Endothelial cell of hepatic sinusoid (primary cell): ENCODE results near the gene TRAPPC2L.

ENCODE experiments used
- in situ Hi-C: cut with HindIII; loops from 2 replicates; pipeline ENCODE4 v1.10.0; 2017; ENCODE audit warnings: low sequenced_read_pairs

TRAPPC2L gene

DNA sequence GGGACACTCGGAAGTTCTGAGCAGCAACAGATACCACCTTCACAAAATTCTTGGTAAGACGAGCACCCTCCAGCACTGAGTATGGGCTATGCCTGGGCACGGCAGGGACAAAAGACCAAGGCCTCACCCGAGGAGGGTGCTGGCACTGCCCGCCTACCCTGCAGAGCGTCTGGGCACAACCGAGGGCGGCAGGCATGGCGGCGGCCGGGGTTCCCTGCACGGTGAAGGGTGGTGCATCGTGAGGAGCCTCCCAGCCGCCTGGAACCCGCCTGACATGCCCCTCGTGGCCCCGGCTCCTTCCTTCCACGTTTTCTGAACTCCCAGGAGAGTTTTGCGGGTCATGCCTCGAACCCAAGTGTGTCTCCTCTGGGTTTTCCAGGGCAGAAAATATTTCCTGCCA is 19.1 kb upstream of the TRAPPC2L start:
- in situ Hi-C loops: no loop called here

DNA sequence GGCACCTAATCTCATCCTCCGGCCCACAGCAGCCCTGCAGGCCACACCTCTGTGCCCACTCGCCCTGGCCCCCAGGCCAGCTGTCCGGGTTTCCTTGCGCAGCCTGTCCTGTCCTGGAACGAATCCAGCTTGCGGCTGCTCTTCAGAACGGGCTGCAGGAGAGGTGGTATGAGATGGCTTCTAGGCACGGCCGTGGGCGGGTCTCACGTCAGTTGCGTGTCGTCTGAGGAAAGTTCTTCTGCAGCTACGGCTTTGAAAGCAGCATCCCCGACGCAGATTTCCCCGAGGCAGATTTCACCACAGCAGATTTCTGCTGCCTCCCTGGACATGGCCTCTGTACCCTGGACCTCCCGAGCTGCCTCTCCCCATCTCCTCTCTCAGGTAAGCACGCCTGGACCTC is 18.4 kb upstream of the TRAPPC2L start:
- in situ Hi-C loops: no loop called here

DNA sequence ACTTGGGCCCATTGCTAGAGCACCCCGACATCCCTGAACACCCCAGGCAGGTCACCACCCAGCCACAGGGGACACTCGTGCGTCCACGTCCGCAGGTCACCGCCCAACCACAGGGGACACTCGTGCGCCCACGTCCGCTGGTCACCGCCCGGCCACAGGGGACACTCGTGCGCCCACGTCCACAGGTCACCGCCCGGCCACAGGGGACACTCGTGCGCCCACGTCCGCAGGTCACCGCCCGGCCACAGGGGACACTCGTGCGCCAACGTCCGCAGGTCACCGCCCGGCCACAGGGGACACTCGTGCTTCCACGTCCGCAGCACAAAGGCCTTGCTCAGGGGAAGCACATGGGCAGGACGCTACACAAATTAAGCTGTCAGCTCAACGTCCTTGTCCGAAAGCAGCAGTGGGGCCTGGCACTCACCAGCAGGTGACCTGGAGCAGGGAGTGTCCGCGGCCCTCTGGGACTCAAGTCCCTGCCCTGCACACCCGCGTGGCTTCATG is 17.8 kb upstream of the TRAPPC2L start:
- in situ Hi-C loops: no loop called here

DNA sequence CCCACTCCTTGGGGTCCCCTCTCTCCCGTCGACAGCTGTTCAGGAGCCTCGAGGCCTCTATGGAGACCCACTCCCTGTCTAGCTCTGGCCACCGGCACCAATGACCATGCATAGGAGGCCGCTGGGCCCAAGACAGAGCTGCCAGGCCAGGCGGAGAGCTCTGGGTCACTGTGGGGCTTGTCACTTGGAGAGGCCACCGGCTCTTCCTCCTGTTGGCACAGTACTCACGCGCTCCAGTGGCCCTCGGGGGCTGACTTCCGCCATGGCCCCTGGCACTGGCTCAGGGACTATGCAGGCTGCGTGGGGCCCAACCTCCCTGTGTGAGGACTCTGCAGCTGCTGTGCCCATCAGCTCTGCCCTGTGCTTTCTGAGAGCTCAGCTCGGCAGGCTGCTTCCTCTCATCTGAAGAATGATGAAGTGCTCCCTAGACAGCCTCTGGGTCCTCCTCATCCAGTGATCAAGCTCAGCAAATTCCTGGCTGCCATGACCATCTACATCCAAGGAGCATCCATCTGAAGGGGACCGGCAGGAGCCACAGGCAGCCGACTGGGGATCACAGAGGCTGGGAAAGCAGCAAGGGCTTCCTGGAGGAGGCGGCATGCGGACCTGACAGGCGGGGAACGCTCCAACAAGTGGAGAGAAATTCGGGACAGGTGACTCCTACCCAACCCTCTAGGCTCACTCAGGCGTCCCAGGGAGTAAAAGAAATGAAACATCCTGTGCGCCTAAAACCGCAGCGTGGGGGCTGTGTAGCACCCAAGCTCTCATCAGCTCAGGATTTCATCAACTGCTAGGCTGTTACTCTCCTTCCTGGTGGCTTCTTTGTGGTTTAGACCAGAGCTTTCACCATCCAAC is 17.0 kb upstream of the TRAPPC2L start:
- in situ Hi-C loops: no loop called here

DNA sequence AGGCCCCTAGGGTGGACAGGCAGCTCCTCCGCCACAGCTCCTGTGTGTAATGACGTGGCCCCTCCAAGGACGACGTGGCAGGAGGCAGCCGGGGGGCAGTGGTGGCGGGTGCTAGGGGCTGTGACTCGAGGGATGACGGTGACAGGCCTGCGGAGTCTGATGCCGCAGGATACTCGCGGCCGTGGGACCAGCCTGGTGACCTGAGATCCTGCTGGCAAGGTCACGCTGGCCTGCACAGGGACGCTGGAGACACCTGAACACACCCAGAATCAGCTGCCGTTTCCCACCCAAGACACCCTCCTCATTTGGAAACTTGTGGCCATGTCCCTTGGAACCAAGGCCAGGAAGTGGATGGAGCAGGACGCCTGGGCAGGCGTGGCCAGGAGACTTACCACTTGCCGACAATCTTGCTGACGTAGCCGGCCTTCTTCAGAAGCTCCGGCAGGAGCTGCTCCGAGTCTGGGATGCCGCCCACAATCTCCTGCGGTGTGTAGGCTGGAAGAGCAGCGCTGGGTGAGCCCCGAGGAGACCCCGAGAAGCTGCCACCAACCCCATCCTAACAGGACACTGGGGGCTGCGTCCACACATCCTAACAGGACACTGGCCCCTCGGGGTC is 16.2 kb upstream of the TRAPPC2L start:
- in situ Hi-C loops: no loop called here

DNA sequence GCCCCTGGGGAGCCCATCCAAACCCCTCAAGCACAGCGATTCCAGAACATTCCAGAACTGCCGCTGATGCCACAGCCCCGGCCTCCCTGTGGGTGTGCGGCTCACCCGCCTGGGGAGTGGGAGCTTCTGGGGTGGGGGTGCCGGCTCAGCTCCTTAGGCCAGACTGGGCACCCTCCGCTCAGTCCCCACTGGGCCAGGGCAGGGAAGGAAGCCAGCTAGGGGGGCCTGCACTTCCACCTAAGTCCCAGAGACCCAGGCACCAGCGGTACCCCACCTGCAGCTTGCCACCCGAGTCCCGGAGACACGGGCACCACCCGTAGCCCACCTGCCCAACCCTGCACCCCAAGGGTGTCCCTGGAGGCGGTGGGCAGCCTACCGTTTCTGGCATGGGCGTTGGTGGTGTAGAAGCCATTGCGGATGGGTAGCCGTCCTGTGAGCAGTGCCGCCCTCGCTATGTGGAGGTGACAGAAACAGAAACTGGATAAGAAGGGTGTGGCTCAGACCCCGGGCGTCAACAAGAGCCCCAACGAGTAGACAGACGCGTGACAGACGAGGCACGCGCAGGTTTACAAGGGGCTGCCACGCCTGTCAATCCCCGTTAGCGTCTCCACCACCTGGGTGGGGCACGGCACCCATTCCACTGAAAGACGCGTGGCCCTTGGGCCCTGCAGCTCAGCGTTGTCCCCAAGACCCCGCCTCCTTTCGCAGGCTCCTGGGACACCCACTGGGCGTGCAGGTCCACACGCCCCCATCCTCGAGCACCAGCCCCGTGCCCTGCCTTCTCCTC is 15.2 kb upstream of the TRAPPC2L start:
- in situ Hi-C loops: no loop called here

DNA sequence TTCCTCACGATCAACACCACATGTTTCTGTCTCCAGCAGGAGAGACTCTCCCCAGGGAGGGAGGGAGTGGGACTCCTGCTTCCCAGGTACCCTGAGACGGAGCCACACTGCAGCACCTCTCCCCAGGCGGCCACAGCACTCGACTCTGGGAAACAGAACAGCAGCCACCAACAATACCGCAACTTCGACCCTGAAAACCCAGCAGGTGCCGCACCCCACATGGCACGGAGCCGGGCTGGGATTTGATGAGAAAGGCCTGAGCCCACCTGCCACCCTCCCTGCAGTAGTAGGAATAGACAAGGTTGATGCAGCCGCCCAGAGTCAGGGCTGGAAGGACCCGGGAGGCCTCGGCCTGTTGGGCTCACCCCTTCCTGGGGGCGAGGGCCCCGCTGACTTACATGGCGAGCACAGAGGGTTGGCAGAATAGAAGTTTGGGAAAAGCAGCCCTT is 14.6 kb upstream of the TRAPPC2L start:
- in situ Hi-C loops: no loop called here

DNA sequence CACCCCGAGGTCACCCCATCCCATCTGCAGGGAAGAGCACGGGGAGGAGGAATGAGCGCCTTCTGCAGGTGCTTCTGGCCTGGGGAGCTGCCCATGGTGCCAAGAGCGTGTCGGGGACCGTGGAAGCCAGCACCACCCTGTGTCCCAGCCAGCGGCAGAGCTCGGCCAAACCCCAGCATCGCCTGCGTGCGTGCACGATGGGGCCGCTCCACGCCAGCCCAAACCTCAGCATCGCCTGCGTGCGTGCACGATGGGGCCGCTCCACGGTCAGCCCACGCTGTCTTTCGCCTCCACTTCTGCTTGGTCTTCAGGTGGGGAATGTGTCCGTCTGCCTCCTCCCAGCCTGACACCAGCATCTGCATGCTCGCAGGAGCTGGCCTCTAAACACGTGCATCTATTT is 14.1 kb upstream of the TRAPPC2L start:
- in situ Hi-C loops: no loop called here

DNA sequence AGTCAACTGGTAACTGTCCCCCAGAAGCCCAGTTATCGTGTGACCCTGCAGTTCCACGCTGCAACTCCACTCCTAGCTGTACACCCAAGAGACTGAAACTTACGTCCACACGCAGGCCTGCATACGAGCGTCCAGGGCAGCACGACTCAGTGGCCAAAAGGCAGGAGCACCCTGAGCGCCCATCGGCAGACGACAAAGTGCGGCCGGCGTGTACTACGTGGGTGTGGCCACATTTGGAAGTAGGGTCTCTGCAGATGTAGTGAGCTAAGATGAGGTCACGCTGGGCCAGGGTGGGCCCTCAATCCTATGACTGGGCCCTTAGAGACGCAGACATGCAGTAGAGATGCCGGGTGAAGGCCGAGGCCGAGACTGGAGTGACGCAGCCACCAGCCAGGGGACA is 13.7 kb upstream of the TRAPPC2L start:
- in situ Hi-C loops: no loop called here

DNA sequence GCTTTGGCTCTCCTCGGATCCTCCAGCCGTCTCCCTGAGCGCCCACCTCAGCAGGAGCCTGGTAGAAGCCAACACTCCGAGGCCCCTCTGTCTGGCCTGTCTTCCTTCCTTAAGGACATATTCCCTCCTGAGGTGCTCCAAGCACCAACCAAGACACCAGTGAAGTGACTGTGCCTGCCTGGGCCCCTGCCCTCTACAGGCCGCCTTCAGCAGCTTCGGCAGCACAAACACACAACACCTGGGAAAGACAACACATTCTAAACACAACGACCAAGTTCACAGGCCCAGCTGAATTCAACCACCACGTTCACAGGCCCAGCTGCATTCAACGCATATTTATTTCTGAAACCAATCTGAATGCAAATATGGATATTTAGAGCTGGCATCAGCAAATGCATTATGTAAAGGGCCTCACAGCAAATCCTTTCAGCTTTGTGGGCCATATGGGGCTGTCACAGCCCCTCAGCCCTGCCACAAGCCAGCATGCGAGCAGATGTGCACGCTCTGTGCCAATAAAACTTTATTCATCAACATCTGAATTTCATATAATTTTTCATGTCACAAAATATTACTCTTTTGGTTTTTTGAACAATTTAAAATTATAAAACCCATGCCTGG is 12.4 kb upstream of the TRAPPC2L start:
- in situ Hi-C loops: no loop called here

DNA sequence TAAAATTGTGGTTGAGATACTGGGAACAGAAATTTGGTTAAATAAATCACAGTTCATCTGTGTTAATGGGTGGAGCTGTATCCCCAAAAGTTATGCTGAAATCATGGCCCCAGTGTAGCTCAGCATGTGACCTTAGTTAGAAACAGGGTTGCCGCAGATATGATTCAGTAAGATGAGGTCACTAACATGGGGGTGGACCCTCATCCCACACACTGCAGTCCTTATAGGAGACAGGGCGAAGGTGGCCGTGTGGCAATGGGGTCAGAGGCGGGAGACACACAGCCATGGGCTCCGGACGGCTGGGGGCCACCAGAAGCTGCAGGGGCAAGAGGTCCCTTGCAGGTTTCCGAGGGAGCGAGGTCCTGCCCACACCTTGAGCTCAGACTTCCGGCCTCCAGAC is 10.8 kb upstream of the TRAPPC2L start:
- in situ Hi-C loops: no loop called here

DNA sequence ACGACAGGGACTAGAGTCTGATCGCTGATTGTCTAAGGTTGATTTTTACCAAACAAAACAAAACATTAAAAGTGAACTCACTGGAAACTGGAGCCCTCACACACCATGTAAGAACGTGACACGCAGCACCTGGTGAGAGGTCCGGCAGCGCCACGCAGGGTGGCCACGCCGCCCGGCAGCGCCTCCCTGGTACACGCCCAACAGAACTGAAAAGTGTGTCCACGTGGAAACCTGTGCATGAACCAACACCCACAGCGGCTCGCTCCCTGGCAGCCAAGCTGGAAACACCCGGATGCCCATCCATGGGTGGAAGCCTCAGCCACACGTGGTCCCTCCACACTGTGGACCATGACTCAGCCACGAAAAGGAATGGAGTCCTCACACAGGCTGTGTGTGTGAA is 9.3 kb upstream of the TRAPPC2L start:
- in situ Hi-C loops: no loop called here

DNA sequence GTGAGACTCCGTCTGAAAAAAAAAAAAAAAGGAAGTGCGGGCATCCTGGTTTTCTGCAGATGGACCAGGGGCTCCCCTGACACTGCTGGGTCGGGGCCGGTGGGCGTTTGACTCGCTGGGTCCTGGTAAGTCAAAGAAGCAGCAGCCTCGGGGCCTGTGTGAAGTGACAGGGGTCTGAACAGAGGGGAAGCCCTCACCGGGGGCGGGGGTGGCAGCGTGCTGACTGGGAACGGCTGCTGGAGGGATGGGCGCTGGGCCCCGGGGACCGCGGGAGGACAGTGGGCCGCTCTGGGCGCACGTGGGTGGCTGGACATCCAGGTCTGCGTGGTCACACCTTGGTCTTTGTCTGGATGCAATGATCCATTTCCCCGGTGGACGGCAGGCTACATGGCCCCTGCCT is 8.4 kb upstream of the TRAPPC2L start:
- in situ Hi-C loops: no loop called here

DNA sequence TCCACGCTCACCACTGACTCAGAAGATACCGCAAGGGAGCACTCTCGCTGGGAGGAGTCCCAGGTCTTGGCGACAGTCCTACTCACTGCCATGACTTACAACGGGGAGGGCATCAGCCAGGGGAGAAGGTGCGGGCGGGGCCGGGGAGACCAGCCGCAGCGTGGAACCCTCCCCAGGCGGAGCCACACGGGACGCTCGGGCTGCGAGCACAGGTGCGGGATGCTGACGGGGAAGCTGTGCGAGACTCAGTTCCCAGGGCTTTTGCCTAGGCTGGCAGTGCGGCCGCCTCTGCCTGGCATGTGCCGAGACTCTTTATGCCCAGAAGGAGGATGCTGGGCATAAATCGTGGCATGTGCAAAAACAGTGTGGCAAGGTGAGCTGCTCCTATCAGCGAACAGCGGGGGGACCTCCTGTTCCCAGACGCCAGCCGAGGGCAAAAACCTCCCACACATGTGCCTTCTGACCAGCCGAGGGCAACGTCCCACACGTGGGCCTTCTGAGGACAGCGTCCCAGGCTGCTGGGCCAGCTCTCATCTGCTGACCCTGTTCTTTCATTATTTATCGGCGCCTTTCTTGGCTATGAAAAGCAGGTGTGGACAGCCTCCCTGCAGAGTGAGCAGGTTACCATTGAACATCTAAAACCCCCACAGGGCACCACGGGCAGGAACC is 6.3 kb upstream of the TRAPPC2L start:
- in situ Hi-C loops: loop anchor here (25.0 kb wide), 1 partner anchor 88 kb away; no protein-coding TSS in a partner anchor

DNA sequence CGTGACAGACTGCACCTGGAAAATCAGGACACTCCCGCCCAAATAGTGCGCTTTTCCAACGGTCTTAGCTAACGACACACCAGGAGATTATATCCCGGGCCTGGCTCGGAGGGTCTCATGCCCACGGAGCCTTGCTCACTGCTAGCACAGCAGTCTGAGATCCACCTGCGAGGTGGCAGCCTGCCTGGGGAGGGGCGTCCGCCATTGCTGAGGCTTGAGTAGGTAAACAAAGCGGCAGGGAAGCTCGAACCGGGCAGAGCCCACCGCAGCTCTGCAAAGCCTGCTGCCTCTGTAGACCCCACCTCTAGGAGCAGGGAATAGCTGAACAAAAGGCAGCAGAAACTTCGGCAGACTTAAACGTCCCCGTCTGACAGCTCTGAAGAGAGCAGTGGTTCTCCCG is 5.3 kb upstream of the TRAPPC2L start:
- in situ Hi-C loops: loop anchor here (25.0 kb wide), 1 partner anchor 89 kb away; no protein-coding TSS in a partner anchor

DNA sequence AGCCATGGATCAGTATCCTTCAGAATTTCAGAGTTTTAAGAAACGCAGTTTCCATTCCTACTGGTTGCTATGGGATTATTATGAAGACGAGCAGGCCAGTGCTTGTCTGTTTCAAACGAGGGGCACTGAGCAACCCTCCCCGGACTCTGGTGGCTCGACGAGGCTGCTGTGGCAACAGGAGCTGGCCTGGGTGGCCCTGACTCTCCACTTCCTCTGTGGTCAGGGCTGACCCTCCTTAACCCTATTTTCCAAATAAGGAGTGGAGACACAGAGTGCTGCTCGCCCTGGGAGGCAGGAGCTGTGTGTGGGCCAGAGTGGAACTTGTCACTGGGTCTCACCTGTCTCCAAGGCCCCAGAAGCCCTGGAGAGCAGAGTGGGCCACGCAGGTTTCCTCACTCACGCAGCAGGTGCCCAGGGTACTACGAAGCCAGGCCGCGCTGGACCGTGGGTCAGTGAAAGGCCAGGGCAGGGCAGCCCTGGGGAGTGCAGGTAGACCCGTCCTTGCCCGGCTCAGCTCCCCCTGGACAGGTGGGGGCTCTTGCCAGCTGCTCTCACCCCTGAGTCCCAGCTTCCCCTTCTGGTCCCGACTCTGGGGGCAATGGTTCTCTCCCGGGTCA is 3.5 kb upstream of the TRAPPC2L start:
- in situ Hi-C loops: loop anchor here (25.0 kb wide), 1 partner anchor 91 kb away; no protein-coding TSS in a partner anchor

DNA sequence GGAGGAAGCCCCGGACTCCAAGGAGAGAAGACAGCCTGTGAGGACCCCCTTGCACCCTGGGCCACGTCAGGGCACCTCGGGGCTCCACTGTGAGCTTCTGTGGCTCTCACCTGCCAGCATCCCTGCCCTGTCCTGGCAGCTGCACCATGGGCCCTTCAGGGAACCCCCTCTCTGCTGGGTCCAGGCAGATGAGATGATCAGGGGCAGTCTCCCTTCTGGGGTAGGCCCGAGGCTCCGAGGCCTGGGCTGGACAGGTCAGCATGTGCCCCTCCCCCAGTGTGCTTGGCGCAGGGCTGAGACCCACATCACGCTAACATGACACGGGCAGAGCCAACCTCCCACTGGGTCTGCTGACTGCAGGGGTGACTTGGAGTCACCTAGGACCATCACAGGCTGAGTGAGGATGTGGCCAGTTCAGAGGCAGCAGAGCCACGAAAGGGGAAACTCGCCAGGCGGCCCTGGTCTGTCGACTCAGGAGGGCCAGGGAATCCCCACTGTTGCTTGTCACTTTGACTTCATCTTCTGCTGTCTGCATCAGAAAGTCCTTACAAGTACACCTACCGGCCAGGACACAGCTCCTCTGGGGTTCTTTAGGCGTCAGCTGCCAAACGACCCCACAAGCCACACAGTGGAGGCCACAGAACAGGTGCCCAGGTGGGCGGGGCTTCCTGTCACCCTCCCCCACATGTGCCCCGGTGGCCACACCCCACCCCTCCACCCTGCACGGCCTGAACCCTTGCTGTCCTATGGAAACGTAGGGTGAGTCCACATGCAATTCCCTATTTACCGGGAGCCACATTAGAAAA is 2.4 kb upstream of the TRAPPC2L start:
- in situ Hi-C loops: loop anchor here (25.0 kb wide), 1 partner anchor 92 kb away; no protein-coding TSS in a partner anchor

DNA sequence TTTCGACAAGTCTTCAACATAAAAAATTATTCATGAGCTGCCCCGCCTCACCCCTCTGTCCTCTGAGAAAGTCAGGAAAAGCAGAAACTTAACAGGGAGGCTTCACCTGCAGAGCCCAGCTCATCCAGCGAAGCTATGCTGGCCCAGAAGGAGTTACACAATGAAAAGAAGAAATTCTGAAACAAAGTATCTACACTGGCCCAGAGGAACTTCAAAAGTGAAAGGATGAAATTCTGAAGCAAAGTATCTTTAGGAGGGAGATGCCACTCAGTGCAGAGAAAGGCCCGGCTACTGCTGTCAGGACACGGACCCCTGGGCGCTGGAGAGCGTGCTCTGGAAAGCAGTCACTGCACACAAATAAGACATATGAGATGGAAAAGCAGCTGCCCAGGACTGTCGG is 1.8 kb upstream of the TRAPPC2L start:
- in situ Hi-C loops: loop anchor here (25.0 kb wide), 1 partner anchor 93 kb away; no protein-coding TSS in a partner anchor

DNA sequence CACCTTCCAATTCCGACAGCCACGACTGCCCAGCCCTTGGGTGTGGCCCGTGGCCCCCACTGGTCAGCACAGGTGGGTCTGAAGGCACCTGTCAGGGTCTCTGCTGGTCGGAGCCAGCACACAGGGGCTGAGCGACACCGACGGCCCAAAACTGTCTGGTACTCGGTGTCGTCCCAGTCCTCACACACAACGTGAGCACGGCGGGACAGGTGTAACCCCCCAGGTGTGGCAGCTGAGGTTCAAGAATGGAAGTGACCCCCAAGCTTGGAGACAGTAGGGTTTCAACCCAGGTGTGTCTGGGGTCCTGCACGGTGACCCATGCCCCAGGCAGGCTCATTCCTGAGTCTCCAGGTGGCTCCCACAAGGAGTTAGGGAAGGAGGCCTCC is 1.2 kb upstream of the TRAPPC2L start:
- in situ Hi-C loops: loop anchor here (25.0 kb wide), 1 partner anchor 93 kb away; no protein-coding TSS in a partner anchor
